Nephron (organoid): ENCODE data around the gene MVK.

Experiments
- H3K27ac Mint-ChIP-seq, 3 experiments: 2 replicates each; pipeline ENCODE4 v1.8.0; 2020; ENCODE audit warnings: mixed read lengths in 3 of 3, mild to moderate bottlenecking in 2 of 3, moderate library complexity in 1 of 3
- H3K27me3 Mint-ChIP-seq: 2 replicates; pipeline ENCODE4 v1.8.0; 2021; ENCODE audit warnings: low read depth, mild to moderate bottlenecking, moderate library complexity, mixed read lengths
- H3K36me3 Mint-ChIP-seq: 2 replicates; pipeline ENCODE4 v1.8.0; 2020; ENCODE audit warnings: low read depth, mixed read lengths
- H3K4me1 Mint-ChIP-seq: 2 replicates; pipeline ENCODE4 v1.8.0; 2020; ENCODE audit warnings: mixed read lengths
- H3K4me3 Mint-ChIP-seq, 3 experiments: 2 replicates each; pipeline ENCODE4 v1.8.0; 2020; ENCODE audit warnings: mild to moderate bottlenecking in 3 of 3, mixed read lengths in 3 of 3, moderate library complexity in 2 of 3
- H3K9me3 Mint-ChIP-seq: 2 replicates; pipeline ENCODE4 v1.8.0; 2020; ENCODE audit warnings: mixed read lengths
- CTCF ChIP-seq, 3 experiments: fragments of 200-600 bp; sonication (generic); IDR thresholded peaks; one replicate each; pipeline ENCODE4 v1.5.0; 2021; ENCODE audit warnings: antibody characterized with exemption in 3 of 3; ENCODE audit not compliant: unreplicated experiment in 3 of 3

MVK gene

DNA sequence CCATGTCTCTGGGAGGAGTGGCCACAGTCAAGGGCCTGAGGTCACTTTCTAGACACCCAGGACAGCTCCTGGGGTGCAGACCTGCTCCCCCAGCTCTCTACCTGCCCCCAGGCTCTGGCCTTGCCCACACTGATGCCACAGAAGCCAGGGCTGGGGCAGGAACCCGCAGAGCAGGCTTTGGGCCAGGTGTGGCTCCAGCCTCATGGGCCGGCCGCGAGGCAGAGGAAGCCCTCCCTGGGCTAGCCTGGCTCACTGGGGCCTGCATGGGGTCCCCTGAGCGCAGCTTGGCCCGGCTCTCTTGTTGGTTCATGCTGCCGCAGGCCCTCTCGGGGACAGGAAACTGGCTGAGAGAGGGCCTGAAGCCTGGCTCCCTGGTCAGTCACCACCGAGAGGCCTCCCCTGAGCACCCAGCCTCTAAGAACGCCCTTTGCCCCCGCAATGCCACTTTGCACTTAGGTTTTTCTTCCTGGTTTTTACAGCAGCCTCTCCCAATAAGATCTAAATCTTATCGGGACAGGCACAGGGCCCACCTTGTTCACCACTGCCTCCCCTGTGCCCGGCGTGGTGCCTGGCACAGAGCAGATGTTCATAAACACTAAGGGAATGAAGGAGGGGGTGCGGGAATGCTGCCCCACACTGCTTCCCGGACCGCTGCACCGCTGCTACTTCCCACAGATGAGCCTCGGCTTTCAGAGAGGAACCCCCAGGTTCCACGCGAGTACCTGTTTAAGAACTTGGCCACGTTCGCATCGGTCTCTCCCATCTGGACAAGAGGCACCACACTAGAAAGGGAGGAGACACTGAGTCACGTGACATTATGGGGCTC lies 15.0 kb upstream of the MVK start:
- H3K4me1 Mint-ChIP-seq: no peaks in the 10 kb centered on the region
- peaks cover 14% of the 10 kb centered on the region for H3K27me3 Mint-ChIP-seq
- no peaks in the 10 kb centered on the region for H3K9me3 Mint-ChIP-seq
- H3K27ac Mint-ChIP-seq: peak overlapping the region in 1 of 3 experiments; percentile 16
- no peak overlapping the region for H3K4me3 Mint-ChIP-seq
- H3K36me3 Mint-ChIP-seq: peaks cover 17% of the 10 kb centered on the region
- no peak for TF ChIP-seq CTCF (IDR thresholded peaks at IDR 0.05; ENCODE audit: unreplicated experiment in 3 of 3)

GRCh38 chr12:109559200-109559505 lies 14.4 kb upstream of the MVK start:
- TF ChIP-seq CTCF (IDR thresholded peaks at IDR 0.05; ENCODE audit: unreplicated experiment in 3 of 3): no peak
- H3K27ac Mint-ChIP-seq: no peak overlapping the region
- no peak overlapping the region for H3K4me3 Mint-ChIP-seq
- H3K4me1 Mint-ChIP-seq: no peaks in the 10 kb centered on the region
- H3K36me3 Mint-ChIP-seq: peaks cover 17% of the 10 kb centered on the region
- no peaks in the 10 kb centered on the region for H3K9me3 Mint-ChIP-seq
- peaks cover 12% of the 10 kb centered on the region for H3K27me3 Mint-ChIP-seq

DNA sequence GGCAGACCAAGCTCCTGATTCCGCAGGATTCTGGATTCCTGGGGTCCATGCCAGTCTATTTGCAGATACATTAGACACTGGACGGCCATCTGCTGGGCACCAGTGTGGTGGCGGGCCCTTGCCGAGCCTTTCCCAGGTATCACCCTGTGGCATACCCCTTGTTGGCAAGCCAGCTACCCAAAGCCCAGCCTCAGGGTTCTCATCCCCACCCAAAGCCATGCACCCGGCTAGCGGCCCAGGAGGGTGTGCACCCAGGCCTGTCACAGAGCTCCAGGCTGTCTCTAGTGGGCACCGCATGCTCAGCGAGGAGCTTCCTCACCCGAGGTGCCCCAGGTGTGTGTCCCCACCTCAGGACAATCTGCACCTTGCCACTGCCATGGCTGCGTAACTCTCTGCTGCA lies 14.0 kb upstream of the MVK start:
- H3K4me1 Mint-ChIP-seq: no peaks in the 10 kb centered on the region
- H3K4me3 Mint-ChIP-seq: no peak overlapping the region
- no peak for TF ChIP-seq CTCF (IDR thresholded peaks at IDR 0.05; ENCODE audit: unreplicated experiment in 3 of 3)
- no peaks in the 10 kb centered on the region for H3K9me3 Mint-ChIP-seq
- H3K36me3 Mint-ChIP-seq: peaks cover 17% of the 10 kb centered on the region
- H3K27me3 Mint-ChIP-seq: peaks cover 8% of the 10 kb centered on the region
- H3K27ac Mint-ChIP-seq: no peak overlapping the region

DNA sequence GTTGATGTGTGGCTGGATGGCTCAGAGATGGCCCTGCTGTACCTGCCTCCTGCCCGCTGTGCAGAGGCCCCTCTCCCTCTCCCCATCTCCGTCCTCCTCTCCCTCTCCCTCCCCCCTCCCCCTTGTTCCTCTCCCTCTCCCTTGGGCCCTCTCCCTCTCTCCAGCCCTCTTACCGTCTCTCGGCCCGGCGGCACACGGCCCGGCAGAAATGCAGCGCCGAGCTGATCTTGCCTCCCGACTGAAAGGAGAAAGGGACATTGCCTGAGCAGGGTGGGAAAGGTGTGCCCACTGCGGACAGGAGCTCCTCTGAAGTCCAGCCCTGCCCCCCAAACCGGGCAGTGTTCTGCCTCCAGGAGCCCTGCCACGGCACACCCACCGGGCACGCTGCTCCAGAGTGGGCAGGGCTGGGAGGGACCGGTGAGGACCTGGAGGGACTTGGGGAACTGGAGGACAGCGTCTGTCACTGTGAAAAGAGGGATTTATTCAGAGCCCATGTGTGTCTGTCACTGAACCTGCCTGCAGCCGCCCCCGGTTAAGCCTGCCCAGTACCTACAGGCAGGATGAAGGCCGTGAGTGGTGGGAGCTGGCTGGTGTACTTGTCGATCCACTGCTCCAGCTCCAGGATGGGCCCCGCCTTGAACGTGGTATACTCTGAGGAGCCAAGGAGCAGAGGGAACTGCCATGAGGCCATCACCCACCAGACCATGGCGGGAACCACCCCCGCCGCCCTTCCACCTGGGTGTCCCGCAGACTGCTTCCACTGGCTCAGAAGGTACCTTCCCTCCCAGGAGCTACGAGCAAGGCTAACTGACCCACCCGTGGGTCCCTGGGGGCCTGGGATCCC lies 12.5 kb upstream of the MVK start:
- H3K27ac Mint-ChIP-seq: no peak overlapping the region
- peaks cover 8% of the 10 kb centered on the region for H3K27me3 Mint-ChIP-seq
- H3K9me3 Mint-ChIP-seq: no peaks in the 10 kb centered on the region
- peaks cover 17% of the 10 kb centered on the region for H3K36me3 Mint-ChIP-seq
- no peaks in the 10 kb centered on the region for H3K4me1 Mint-ChIP-seq
- TF ChIP-seq CTCF (IDR thresholded peaks at IDR 0.05; ENCODE audit: unreplicated experiment in 3 of 3): no peak
- H3K4me3 Mint-ChIP-seq: no peak overlapping the region

DNA sequence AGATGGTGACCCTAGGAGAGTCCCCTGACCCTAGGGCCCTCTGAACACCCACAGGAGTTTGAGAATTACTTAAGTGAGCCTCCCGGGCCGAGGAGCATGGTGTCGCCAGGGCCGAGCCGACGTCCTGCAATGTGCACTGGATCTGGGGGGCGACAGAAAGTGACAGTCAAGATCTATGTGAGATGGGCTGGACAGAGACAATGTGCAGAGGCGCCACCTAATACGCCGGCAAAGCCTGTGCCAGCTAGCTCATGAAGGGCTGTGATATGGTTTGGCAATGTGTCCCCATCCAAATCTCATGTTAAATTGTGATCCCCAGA lies 11.9 kb upstream of the MVK start:
- H3K27me3 Mint-ChIP-seq: peaks cover 8% of the 10 kb centered on the region
- H3K36me3 Mint-ChIP-seq: peaks cover 12% of the 10 kb centered on the region
- no peak overlapping the region for H3K27ac Mint-ChIP-seq
- no peaks in the 10 kb centered on the region for H3K9me3 Mint-ChIP-seq
- H3K4me1 Mint-ChIP-seq: no peaks in the 10 kb centered on the region
- no peak overlapping the region for H3K4me3 Mint-ChIP-seq
- no peak for TF ChIP-seq CTCF (IDR thresholded peaks at IDR 0.05; ENCODE audit: unreplicated experiment in 3 of 3)
